Common myeloid progenitor, CD34-positive (primary cell): ENCODE results near the gene ADIPOR2.

ENCODE experiments used
- CTCF ChIA-PET: fragments of 350-600 bp; sonication (Branson Sonifier 250); formaldehyde crosslinking; loops from one replicate; lab custom pipeline; 2021; ENCODE audit warnings: antibody characterized with exemption; lab: Charles Lee
- POLR2A ChIA-PET: fragments of 350-600 bp; sonication (Branson Sonifier 250); formaldehyde crosslinking; loops from one replicate; lab custom pipeline; 2021; ENCODE audit warnings: antibody characterized with exemption; lab: Charles Lee
- DNase-seq, 3 donors: peaks; one replicate each; pipeline versions ENCODE4 v3.0.0 to v3.0.0-alpha.2; 2013
- H3K27ac ChIP-seq, 2 experiments: 1 replicate in 1 of 2; 2 replicates in 1 of 2; pipeline ENCODE4 v1.7.0; 2013; ENCODE audit warnings: inconsistent platforms in 2 of 2, low read length in 2 of 2, mild to moderate bottlenecking in 2 of 2, low read depth in 1 of 2, moderate library complexity in 1 of 2; ENCODE audit not compliant: severe bottlenecking in 2 of 2, insufficient read depth in 1 of 2, poor library complexity in 1 of 2
- H3K27me3 ChIP-seq, 5 experiments: replicated peaks in 2 of 5; 1 replicate in 3 of 5; 2 replicates in 2 of 5; pipeline versions ENCODE4 v1.6.1 to v1.7.0; 2013; ENCODE audit warnings: low read length in 4 of 5, mild to moderate bottlenecking in 2 of 5, moderate library complexity in 2 of 5, inconsistent platforms in 1 of 5; ENCODE audit not compliant: insufficient read depth in 5 of 5, control insufficient read depth in 4 of 5
- H3K36me3 ChIP-seq, 4 experiments: 1 replicate in 2 of 4; 2 replicates in 2 of 4; pipeline versions ENCODE4 v1.6.1 to v1.7.0; 2013; ENCODE audit warnings: low read length in 3 of 4, control low read depth in 1 of 4, mild to moderate bottlenecking in 1 of 4; ENCODE audit not compliant: control insufficient read depth in 4 of 4, insufficient read depth in 4 of 4
- H3K4me1 ChIP-seq, 4 experiments: 1 replicate in 3 of 4; 2 replicates in 1 of 4; pipeline versions ENCODE4 v1.6.1 to v1.7.1; 2013; ENCODE audit warnings: low read length in 3 of 4, mild to moderate bottlenecking in 3 of 4, control low read depth in 1 of 4, inconsistent platforms in 1 of 4, moderate library complexity in 1 of 4; ENCODE audit not compliant: control insufficient read depth in 4 of 4, insufficient read depth in 4 of 4; ENCODE audit errors: control extremely low read depth in 1 of 4
- H3K4me3 ChIP-seq, 7 experiments: 1 replicate in 4 of 7; 2 replicates in 3 of 7; pipeline versions ENCODE4 v1.5.1 to v1.7.0; 2013; ENCODE audit warnings: mild to moderate bottlenecking in 7 of 7, low read length in 6 of 7, moderate library complexity in 6 of 7, inconsistent platforms in 2 of 7, low read depth in 2 of 7, control low read depth in 1 of 7; ENCODE audit not compliant: insufficient read depth in 4 of 7, control insufficient read depth in 1 of 7; ENCODE audit errors: extremely low read depth in 1 of 7
- H3K9me3 ChIP-seq, 5 experiments: 1 replicate in 4 of 5; 2 replicates in 1 of 5; pipeline versions ENCODE4 v1.6.1 to v1.7.1; 2013; ENCODE audit warnings: low read length in 4 of 5, mild to moderate bottlenecking in 2 of 5, inconsistent platforms in 1 of 5, low read depth in 1 of 5, moderate library complexity in 1 of 5; ENCODE audit not compliant: control insufficient read depth in 4 of 5, insufficient read depth in 2 of 5; ENCODE audit errors: control extremely low read depth in 1 of 5
- WGBS: methylation state at CpG from one replicate; pipeline ENCODE4 v1.1.5; 2013; ENCODE audit not compliant: insufficient coverage; 5-methylcytosine and 5-hydroxymethylcytosine counted together

The ADIPOR2 gene

GRCh38 chr12:1811281-1811947 lies 120.5 kb downstream of the ADIPOR2 start:
- Histone ChIP-seq H3K4me1 (peaks cover 0 to 39% (median 8%) of the 10 kb centered on the region in 4 experiments), H3K27ac (no peak overlapping the region), H3K36me3 (no peaks in the 10 kb centered on the region), H3K4me3 (no peak overlapping the region), H3K9me3 (no peaks in the 10 kb centered on the region), H3K27me3 (peaks cover 0 to 3% (median 0%) of the 10 kb centered on the region in 5 experiments)
- ChIA-PET CTCF (interaction anchor here (1.4 kb wide), 1 partner anchor 110 kb away, joined by 3 read pairs; no protein-coding TSS in a partner anchor), POLR2A (no interaction called here)
- peak in 2 of 3 donors; percentile 24 to 31 for DNase-seq
- WGBS = 90% methylated on average over 26 of the region's 27 CpGs

- H3K4me3 ChIP-seq = no peak overlapping the region
- ChIA-PET CTCF (interaction anchor here (1.4 kb wide), 1 partner anchor 110 kb away, joined by 3 read pairs; no protein-coding TSS in a partner anchor), POLR2A (no interaction called here)
- peaks cover 0 to 36% (median 8%) of the 10 kb centered on the region in 4 experiments for H3K4me1 ChIP-seq
- no peak overlapping the region for H3K27ac ChIP-seq
- no peaks in the 10 kb centered on the region for H3K36me3 ChIP-seq
- no peak for DNase-seq
- no peaks in the 10 kb centered on the region for H3K9me3 ChIP-seq
- H3K27me3 ChIP-seq = peaks cover 0 to 3% (median 0%) of the 10 kb centered on the region in 5 experiments
- 95% methylated on average over 6 of the region's 6 CpGs for WGBS
Measured at GRCh38 chr12:1811948-1812291, 121.0 kb downstream of the ADIPOR2 start.

GRCh38 chr12:1812650-1813302 lies 121.9 kb downstream of the ADIPOR2 start:
- POLR2A ChIA-PET = interaction anchor here (0.6 kb wide), 1 partner anchor 118 kb away, joined by 3 read pairs; no protein-coding TSS in a partner anchor
- CTCF ChIA-PET = interaction anchor here (1.4 kb wide), 1 partner anchor 109 kb away, joined by 3 read pairs; no protein-coding TSS in a partner anchor
- Histone ChIP-seq H3K27ac (no peak overlapping the region), H3K9me3 (no peaks in the 10 kb centered on the region), H3K27me3 (peaks cover 0 to 3% (median 0%) of the 10 kb centered on the region in 5 experiments), H3K4me1 (peaks cover 0 to 36% (median 8%) of the 10 kb centered on the region in 4 experiments), H3K4me3 (peak overlapping the region in 1 of 7 experiments; percentile 31), H3K36me3 (no peaks in the 10 kb centered on the region)
- peak in 2 of 3 donors; percentile 66 to 72 for DNase-seq
- WGBS = 67% methylated on average over 16 of the region's 17 CpGs

GRCh38 chr12:1814266-1814665 lies 123.4 kb downstream of the ADIPOR2 start:
- 93% methylated on average over 7 of the region's 8 CpGs for WGBS
- H3K4me3 ChIP-seq = no peak overlapping the region

GRCh38 chr12:1815108-1815507 lies 124.2 kb downstream of the ADIPOR2 start:
- ChIA-PET CTCF (interaction anchor here (0.9 to 1.0 kb wide), 2 partner anchors 41 to 124 kb away, joined by 3 read pairs; no protein-coding TSS in a partner anchor), POLR2A (no interaction called here)
- H3K4me3 ChIP-seq = no peak overlapping the region
- no peak overlapping the region for H3K27ac ChIP-seq
- no peak for DNase-seq
- peaks cover 0 to 16% (median 10%) of the 10 kb centered on the region in 5 experiments for H3K27me3 ChIP-seq
- no peaks in the 10 kb centered on the region for H3K36me3 ChIP-seq
- WGBS = 96% methylated on average over 3 of the region's 3 CpGs
- peaks cover 0 to 27% (median 9%) of the 10 kb centered on the region in 4 experiments for H3K4me1 ChIP-seq
- no peaks in the 10 kb centered on the region for H3K9me3 ChIP-seq

More at GRCh38 chr12:1814266-1814665, 123.4 kb downstream of the ADIPOR2 start:
- CTCF ChIA-PET = interaction anchor here (0.7 to 1.3 kb wide), 3 partner anchors 11 to 59 kb away, joined by 3 to 6 read pairs (median 3); no protein-coding TSS in a partner anchor
- Histone ChIP-seq H3K9me3 (no peaks in the 10 kb centered on the region), H3K27me3 (peaks cover 0 to 8% (median 2%) of the 10 kb centered on the region in 5 experiments), H3K4me1 (peaks cover 0 to 33% (median 8%) of the 10 kb centered on the region in 4 experiments), H3K27ac (no peak overlapping the region), H3K36me3 (no peaks in the 10 kb centered on the region)
- no peak for DNase-seq
- POLR2A ChIA-PET = no interaction called here

GRCh38 chr12:1815814-1816729 lies 125.2 kb downstream of the ADIPOR2 start:
- ChIA-PET CTCF (interaction anchor here (0.7 kb wide), 1 partner anchor 17 kb away, joined by 3 read pairs; no protein-coding TSS in a partner anchor), POLR2A (no interaction called here)
- 94% methylated on average over 20 of the region's 21 CpGs for WGBS

More at GRCh38 chr12:1815814-1816729, 125.2 kb downstream of the ADIPOR2 start:
- Histone ChIP-seq H3K4me3 (no peak overlapping the region), H3K27ac (no peak overlapping the region), H3K27me3 (peaks cover 0 to 26% (median 14%) of the 10 kb centered on the region in 5 experiments), H3K36me3 (no peaks in the 10 kb centered on the region), H3K4me1 (peaks cover 0 to 27% (median 13%) of the 10 kb centered on the region in 4 experiments), H3K9me3 (no peaks in the 10 kb centered on the region)
- no peak for DNase-seq
